HG03571 (cell line): Measurements from ENCODE around the gene NUSAP1.
"Not testable (repeated sequence)": the region's sequence is repeated elsewhere in the genome, so short reads cannot be mapped to it uniquely, and the experiment has no call there.

Experiments
- ATAC-seq: cut with Tn5 transposase; IDR thresholded peaks from one replicate; pipeline ENCODE4 v1.9.1; 2021; ENCODE audit not compliant: unreplicated experiment

NUSAP1 gene

DNA sequence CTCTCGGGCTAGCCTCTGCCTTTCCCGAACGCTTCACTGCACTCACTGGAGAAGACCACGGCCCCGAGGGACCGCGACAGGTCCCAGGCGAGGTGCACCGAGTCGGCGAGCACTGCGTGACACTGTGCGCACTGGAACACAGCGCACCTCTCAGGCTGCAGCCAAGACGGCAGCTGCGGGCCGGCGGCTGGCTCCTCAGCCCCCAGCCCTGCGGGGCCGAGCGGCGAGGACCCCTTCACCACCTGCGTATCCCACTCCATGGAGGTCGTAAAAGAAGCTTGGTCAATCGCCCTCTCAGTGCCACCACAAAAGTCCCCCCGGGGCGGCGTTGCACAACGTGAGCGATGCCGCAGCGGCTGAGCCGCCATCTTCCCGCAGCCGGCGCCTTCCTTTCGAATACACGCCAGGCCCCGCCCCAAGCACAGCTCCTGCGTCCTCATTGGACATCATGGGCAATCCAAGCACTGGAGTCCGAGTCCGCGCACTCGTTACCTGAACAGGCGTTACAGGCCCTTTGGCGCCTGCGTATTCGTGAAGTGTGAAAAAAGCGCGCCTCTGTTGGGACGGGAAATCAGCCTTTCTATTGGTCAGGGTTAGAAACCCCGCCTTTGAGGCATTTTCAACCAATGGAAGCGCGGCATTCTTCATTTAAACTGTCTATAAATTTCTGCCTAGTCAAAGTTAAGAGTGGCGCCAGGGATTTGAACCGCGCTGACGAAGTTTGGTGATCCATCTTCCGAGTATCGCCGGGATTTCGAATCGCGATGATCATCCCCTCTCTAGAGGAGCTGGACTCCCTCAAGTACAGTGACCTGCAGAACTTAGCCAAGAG, at the start of gene NUSAP1, which contains the start of gene OIP5:
Gene NUSAP1 (plus strand): TSS at position 688 of the 832 bp plus-strand sequence. CDS start 77 bp downstream, at position 765.
Gene OIP5 (minus strand): TSS at position 398 of the 832 bp plus-strand sequence. CDS start 30 bp downstream, at position 368.
- peak; percentile 79 for ATAC-seq

GRCh38 chr15:41282980-41283652, 49.6 kb upstream of the NUSAP1 start:
- ATAC-seq = not testable (repeated sequence)

GRCh38 chr15:41283653-41284426, 48.8 kb upstream of the NUSAP1 start:
- peak; percentile 90 for ATAC-seq

GRCh38 chr15:41284427-41285177, 48.1 kb upstream of the NUSAP1 start:
- no peak for ATAC-seq

- no peak for ATAC-seq
Observed at GRCh38 chr15:41285285-41285684, 47.4 kb upstream of the NUSAP1 start.

GRCh38 chr15:41286665-41287333, 45.9 kb upstream of the NUSAP1 start:
- ATAC-seq = no peak

DNA sequence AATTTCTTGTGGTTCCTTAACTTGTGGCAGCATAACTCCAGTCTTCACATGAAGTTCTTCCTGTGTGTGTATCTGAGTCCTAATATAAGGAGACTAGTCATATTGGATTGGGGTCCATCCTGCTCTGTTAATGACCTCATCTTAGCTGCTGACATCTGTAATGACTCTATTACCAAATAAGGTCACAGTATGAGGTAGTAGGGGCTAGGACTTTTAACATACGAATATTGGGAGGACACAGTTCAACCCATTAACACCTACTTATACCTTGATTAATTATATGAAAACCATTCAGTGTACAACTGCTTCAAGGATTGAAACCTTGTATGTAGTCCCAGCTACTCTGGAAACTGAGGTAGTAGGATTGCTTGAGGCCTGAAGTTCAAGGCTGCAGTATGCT, 44.2 kb upstream of the NUSAP1 start:
- ATAC-seq = no peak

DNA sequence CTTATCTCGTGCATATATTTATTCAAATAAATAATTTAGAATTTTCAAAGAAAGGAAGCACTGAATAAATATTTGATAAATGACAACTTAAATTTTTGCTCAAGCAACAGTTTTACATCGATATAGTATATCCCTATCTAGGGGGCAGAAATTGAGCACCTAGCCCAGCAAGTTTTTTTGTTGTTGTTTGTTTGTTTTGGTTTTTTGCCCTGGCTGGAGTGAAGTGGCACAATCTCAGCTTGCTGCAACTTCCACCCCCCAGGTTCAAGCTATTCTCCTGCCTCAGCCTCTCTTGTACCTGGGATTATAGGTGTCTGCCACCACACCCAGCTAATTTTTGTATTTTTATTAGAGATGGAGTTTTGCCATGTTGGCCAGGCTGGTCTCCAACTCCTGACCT, 42.7 kb upstream of the NUSAP1 start:
- ATAC-seq = no peak

DNA sequence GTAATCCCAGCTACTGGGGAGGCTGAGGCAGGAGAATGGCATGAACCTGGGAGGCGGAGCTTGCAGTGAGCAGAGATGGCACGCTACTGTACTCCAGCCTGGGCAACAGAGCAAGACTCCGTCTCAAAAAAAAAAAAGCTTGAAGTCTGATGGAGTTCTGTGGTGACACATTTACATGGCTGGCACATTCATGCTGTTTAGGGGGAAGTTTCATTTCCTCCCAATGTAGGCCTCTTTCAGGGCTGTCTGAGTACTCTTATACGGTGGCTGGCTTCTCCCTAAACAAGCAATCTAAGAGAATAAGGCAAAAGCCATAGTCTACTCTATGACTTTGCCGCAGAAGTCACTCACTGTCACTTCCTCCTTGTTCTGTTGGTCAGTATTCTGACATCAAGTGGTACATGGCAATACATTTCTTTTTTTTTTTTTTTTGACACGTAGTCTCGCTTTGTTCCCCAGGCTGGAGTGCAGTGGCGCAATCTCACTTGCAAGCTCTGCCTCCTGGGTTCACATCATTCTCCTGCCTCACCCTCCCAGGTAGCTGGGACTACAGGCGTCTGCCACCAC, 41.5 kb upstream of the NUSAP1 start:
- peak; percentile 82 for ATAC-seq

DNA sequence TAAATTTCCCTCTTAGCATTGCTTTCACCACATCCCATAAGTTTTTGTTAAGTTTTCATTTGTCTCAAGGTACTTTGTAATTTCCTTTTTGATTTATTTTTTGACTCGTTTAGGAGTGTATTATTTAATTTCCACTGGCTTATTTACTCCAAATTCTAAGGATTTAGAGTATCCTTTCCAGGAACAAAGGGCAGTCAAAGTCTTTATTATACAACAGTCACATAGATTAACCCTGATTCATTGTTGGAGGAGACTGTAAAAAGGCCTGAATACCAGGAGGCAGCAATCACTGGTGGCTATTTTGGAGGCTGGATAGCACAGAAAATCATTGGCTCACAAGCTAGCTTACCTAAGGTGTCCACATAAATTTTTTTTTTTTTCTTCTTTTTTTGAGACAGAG, 40.2 kb upstream of the NUSAP1 start:
- ATAC-seq = no peak

GRCh38 chr15:41301139-41301538, 31.5 kb upstream of the NUSAP1 start:
- not testable (repeated sequence) for ATAC-seq

DNA sequence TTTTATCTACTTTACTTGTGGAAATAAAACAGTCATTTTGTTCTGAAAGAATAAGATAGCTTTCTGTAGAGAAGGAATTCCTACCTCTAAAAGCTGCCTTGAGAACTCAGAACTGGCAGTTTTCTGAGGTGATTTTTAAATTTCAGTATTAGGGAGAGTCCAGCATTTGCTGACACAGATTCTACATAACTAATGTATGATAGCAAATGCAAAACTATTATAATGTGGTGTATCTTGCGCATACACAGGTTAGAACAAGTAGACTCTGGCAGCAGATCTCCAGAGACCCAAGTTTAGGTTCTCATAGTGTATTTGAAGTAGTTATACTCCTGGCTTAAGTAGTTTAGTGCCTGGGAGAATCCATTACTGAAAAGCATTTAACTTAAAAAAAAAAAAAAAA, 31.1 kb upstream of the NUSAP1 start:
- no peak for ATAC-seq

GRCh38 chr15:41304149-41304770, 28.4 kb upstream of the NUSAP1 start:
- no peak for ATAC-seq

DNA sequence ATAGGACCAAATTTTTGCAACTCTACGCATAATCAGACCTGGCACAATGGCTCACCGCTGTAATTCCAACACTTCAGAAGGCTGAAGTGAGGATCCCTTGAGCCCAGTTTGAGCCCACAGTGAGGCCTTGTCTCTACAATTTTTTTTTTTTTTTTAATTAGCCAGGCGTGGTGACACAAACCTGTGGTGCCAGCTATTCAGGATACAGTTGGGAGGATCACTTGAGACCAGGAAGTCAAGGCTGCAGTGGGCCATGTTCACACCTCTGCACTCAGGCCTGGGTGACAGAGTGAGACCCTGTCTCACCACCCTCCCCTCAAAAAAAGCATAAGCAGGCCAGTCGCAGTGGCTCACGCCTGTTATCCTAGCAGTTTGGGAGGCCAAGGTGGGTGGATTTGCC, 25.0 kb upstream of the NUSAP1 start:
- no peak for ATAC-seq

- ATAC-seq = no peak
Observed at GRCh38 chr15:41309226-41309905, 23.3 kb upstream of the NUSAP1 start.

DNA sequence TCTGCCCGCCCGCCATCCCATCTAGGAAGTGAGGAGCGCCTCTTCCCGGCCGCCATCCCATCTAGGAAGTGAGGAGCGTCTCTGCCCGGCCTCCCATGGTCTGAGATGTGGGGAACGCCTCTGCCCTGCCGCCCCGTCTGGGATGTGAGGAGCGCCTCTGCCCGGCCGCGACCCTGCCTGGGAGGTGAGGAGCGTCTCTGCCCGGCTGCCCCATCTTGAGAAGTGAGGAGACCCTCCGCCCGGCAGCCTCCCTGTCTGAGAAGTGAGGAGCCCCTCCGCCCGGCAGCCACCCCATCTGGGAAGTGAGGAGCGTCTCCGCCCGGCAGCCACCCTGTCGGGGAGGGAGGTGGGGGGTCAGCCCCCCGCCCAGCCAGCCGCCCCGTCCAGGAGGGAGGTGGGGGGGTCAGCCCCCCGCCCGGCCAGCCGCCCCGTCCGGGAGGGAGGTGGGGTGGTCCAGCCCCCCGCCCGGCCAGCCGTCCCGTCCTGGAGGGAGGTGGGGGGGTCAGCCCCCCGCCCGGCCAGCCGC, 11.8 kb upstream of the NUSAP1 start:
- ATAC-seq = not testable (repeated sequence)

GRCh38 chr15:41323611-41324010, 9.1 kb upstream of the NUSAP1 start:
- ATAC-seq = no peak

DNA sequence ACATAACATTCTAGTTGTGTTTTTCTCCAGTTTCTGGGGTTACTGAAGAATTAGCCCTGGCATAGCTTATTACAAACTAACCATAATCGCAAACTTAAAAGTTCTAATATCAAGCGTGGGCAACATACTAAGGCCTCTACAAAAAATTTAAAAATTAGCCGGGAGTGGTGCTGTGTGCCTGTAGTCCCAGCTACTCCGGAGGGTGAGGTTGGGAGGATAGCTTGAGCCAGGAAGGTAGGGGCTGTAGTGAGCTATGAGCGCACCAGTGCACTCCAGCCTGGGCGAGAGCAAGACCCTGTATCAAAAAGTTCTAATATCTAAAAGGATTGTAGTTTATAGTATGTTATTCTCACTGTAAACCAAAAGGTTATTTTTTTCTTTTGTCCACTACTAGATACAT, 1.4 kb upstream of the NUSAP1 start:
- ATAC-seq = no peak

DNA sequence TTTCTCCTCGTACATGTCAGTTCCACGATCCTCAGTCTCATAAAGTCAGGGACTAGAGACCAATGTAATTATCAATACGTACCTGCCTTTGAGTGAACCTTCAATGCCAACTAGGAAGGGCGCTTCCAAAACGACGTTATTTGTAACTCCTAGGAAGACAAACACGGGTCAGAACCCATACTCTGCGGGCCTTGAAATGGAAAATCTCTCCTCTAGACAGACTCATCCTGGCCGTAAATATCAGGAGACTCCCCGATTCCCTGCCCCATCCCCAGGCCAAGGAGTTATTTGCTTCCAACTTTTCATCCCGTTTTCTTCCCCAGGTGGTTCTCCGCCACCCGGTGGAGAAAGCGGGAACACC, 868 bp upstream of the NUSAP1 start:
- no peak for ATAC-seq
